Measurements from ENCODE around the gene SLC25A39. TPM values are rescaled to one million over a fixed set of nuclear protein-coding genes. Genes with fewer than 3 reads are reported as not detected.

The SLC25A39 gene
- total and polyA plus RNA-seq, 2 of the 13 experiments (the other 11 are each of a cell fraction or from before 2014, with no cell fraction given), result 144 to 151 TPM

GRCh38 chr17:44324092-44324570 lies 492 bp downstream of the SLC25A39 start (continued):
- TF ChIP-seq ZNF503 (CRISPR knock-in tag; IDR thresholded peaks at IDR 0.05) (no peak), ZNF558 (CRISPR knock-in tag; IDR thresholded peaks at IDR 0.05; ENCODE audit: borderline replicate concordance) (peak; percentile 16; the same call in 1 of the 2 replicates), ZXDC (CRISPR knock-in tag; IDR thresholded peaks at IDR 0.05) (no peak), ZFP36L1 (CRISPR knock-in tag; IDR thresholded peaks at IDR 0.05) (no peak), KIAA2018 (CRISPR knock-in tag; IDR thresholded peaks at IDR 0.05; ENCODE audit: borderline replicate concordance) (no peak), MLX (CRISPR knock-in tag; IDR thresholded peaks at IDR 0.05) (0 out of 2 replicates have a peak, but pooled peaks have one; percentile 6), KLF13 (CRISPR knock-in tag; IDR thresholded peaks at IDR 0.05) (no peak), BCLAF1 (IDR thresholded peaks at IDR 0.05) (no peak), ZNF431 (CRISPR knock-in tag; IDR thresholded peaks at IDR 0.05; ENCODE audit: borderline replicate concordance, low read depth) (no peak), ADNP (CRISPR knock-in tag; IDR thresholded peaks at IDR 0.05) (no peak), CHD2 (IDR thresholded peaks at IDR 0.05; ENCODE audit: low read depth, low read length) (no peak), ZNF782 (CRISPR knock-in tag; IDR thresholded peaks at IDR 0.05; ENCODE audit: borderline replicate concordance) (0 out of 2 replicates have a peak, but pooled peaks have one; percentile 10), KLF9 (CRISPR knock-in tag; IDR thresholded peaks at IDR 0.05; ENCODE audit: low read depth) (no peak)
